H9 (cell line): ENCODE data around the gene ITPKC. TPM values are rescaled to one million over a fixed set of nuclear protein-coding genes. Genes with fewer than 3 reads are reported as not detected.

Source experiments
- DNase-seq: peaks from one replicate; pipeline ENCODE4 v3.0.0-alpha.2; 2017
- H2AFZ ChIP-seq: one replicate; pipeline ENCODE4 v1.6.1; 2013; ENCODE audit warnings: mild to moderate bottlenecking, low read length, control low read depth, moderate library complexity
- H2AK5ac ChIP-seq: 2 replicates; pipeline ENCODE4 v1.6.1; 2013; ENCODE audit warnings: low read length, control low read depth, mixed read lengths; ENCODE audit not compliant: insufficient read length
- H2BK120ac ChIP-seq: one replicate; pipeline ENCODE4 v1.6.1; 2013; ENCODE audit warnings: low read depth, mild to moderate bottlenecking, low read length, control low read depth, inconsistent platforms; ENCODE audit not compliant: poor library complexity, severe bottlenecking
- H2BK12ac ChIP-seq: 2 replicates; pipeline ENCODE4 v1.6.1; 2013; ENCODE audit warnings: low read length, control low read depth, mixed read lengths, low read depth; ENCODE audit not compliant: insufficient read length
- H2BK15ac ChIP-seq: 2 replicates; pipeline ENCODE4 v1.6.1; 2013; ENCODE audit warnings: low read depth, low read length, control low read depth
- H2BK20ac ChIP-seq: one replicate; pipeline ENCODE4 v1.6.1; 2013; ENCODE audit warnings: low read depth, mild to moderate bottlenecking, low read length, control low read depth, inconsistent platforms; ENCODE audit not compliant: poor library complexity, severe bottlenecking
- H2BK5ac ChIP-seq: 2 replicates; pipeline ENCODE4 v1.6.1; 2013; ENCODE audit warnings: low read length, control low read depth, mixed read lengths; ENCODE audit not compliant: insufficient read length
- H3K14ac ChIP-seq: 2 replicates; pipeline ENCODE4 v1.6.1; 2013; ENCODE audit warnings: low read length, control low read depth; ENCODE audit not compliant: insufficient read depth
- H3K18ac ChIP-seq: 2 replicates; pipeline ENCODE4 v1.6.1; 2013; ENCODE audit warnings: low read depth, mild to moderate bottlenecking, mixed read lengths, low read length, control low read depth; ENCODE audit not compliant: insufficient read length
- H3K23ac ChIP-seq: 2 replicates; pipeline ENCODE4 v1.6.1; 2013; ENCODE audit warnings: low read length, control low read depth, mixed read lengths, low read depth; ENCODE audit not compliant: insufficient read length
- H3K23me2 ChIP-seq: 2 replicates; pipeline ENCODE4 v1.6.1; 2013; ENCODE audit warnings: low read depth, mild to moderate bottlenecking, mixed read lengths, low read length, control low read depth; ENCODE audit not compliant: insufficient read length, poor library complexity, severe bottlenecking
- H3K27ac ChIP-seq: 2 replicates; pipeline ENCODE4 v1.5.1; 2013; ENCODE audit warnings: low read length, control low read depth, mixed read lengths, low read depth; ENCODE audit not compliant: insufficient read length
- H3K27me3 ChIP-seq: 2 replicates; pipeline ENCODE4 v1.6.1; 2013; ENCODE audit warnings: low read length, control low read depth, inconsistent platforms; ENCODE audit not compliant: insufficient read depth
- H3K4ac ChIP-seq: 2 replicates; pipeline ENCODE4 v1.6.1; 2013; ENCODE audit warnings: low read depth, mild to moderate bottlenecking, control low read depth, inconsistent platforms, low read length, moderate library complexity
- H3K4me1 ChIP-seq: 2 replicates; pipeline ENCODE4 v1.6.1; 2013; ENCODE audit warnings: low read length, control low read depth, inconsistent platforms; ENCODE audit not compliant: insufficient read depth
- H3K4me2 ChIP-seq: 2 replicates; pipeline ENCODE4 v1.6.1; 2013; ENCODE audit warnings: low read length, control low read depth, mixed read lengths; ENCODE audit not compliant: insufficient read length, insufficient read depth
- H3K56ac ChIP-seq: 2 replicates; pipeline ENCODE4 v1.6.1; 2013; ENCODE audit warnings: low read depth, mild to moderate bottlenecking, mixed read lengths, low read length, control low read depth; ENCODE audit not compliant: insufficient read length
- H3K79me1 ChIP-seq: 2 replicates; pipeline ENCODE4 v1.6.1; 2013; ENCODE audit warnings: low read depth, mild to moderate bottlenecking, moderate library complexity, low read length, control low read depth, inconsistent platforms; ENCODE audit not compliant: insufficient read depth, poor library complexity, severe bottlenecking
- H3K79me2 ChIP-seq: 2 replicates; pipeline ENCODE4 v1.6.1; 2013; ENCODE audit warnings: low read length, control low read depth, inconsistent platforms; ENCODE audit not compliant: insufficient read depth
- H3K9ac ChIP-seq: 2 replicates; pipeline ENCODE4 v1.6.1; 2013; ENCODE audit warnings: low read length, control low read depth, mixed read lengths; ENCODE audit not compliant: insufficient read length; ENCODE audit errors: extremely low read depth
- H3K9me3 ChIP-seq: one replicate; pipeline ENCODE4 v1.6.1; 2013; ENCODE audit warnings: low read depth, low read length, inconsistent platforms; ENCODE audit not compliant: control insufficient read depth
- H3T11ph ChIP-seq: one replicate; pipeline ENCODE4 v1.6.1; 2013; ENCODE audit warnings: mild to moderate bottlenecking, low read length, control low read depth, inconsistent platforms
- H4K20me1 ChIP-seq: one replicate; pipeline ENCODE4 v1.6.1; 2013; ENCODE audit not compliant: control insufficient read depth, insufficient read length, insufficient read depth
- H4K5ac ChIP-seq: 2 replicates; pipeline ENCODE4 v1.6.1; 2013; ENCODE audit warnings: low read depth, mild to moderate bottlenecking, mixed read lengths, low read length, control low read depth; ENCODE audit not compliant: insufficient read length
- H4K8ac ChIP-seq: replicated peaks from 2 replicates; pipeline ENCODE4 v1.6.1; 2013; ENCODE audit warnings: low read length, control low read depth, mixed read lengths, low read depth; ENCODE audit not compliant: insufficient read length
- H4K91ac ChIP-seq: 2 replicates; pipeline ENCODE4 v1.6.1; 2013; ENCODE audit warnings: low read depth, mild to moderate bottlenecking, moderate library complexity, mixed read lengths, low read length, control low read depth; ENCODE audit not compliant: insufficient read length
- H3K27ac Mint-ChIP-seq, 3 experiments: 2 replicates in 2 of 3; 3 replicates in 1 of 3; pipeline ENCODE4 v1.8.0; 2020 to 2021; ENCODE audit warnings: mixed read lengths in 3 of 3, mild to moderate bottlenecking in 1 of 3, moderate library complexity in 1 of 3
- H3K27me3 Mint-ChIP-seq: 2 replicates; pipeline ENCODE4 v1.8.0; 2021; ENCODE audit warnings: low read depth, mild to moderate bottlenecking, moderate library complexity, mixed read lengths
- H3K36me3 Mint-ChIP-seq, 3 experiments: 2 replicates in 2 of 3; 3 replicates in 1 of 3; pipeline ENCODE4 v1.8.0; 2020 to 2021; ENCODE audit warnings: low read depth in 3 of 3, mixed read lengths in 3 of 3; ENCODE audit not compliant: insufficient read depth in 1 of 3
- H3K4me1 Mint-ChIP-seq, 2 experiments: 2 replicates each; pipeline ENCODE4 v1.8.0; 2020; ENCODE audit warnings: mixed read lengths in 2 of 2
- H3K4me3 Mint-ChIP-seq, 2 experiments: 2 replicates in 1 of 2; 3 replicates in 1 of 2; pipeline ENCODE4 v1.8.0; 2020 to 2021; ENCODE audit warnings: mild to moderate bottlenecking in 2 of 2, mixed read lengths in 2 of 2, moderate library complexity in 1 of 2
- H3K9me3 Mint-ChIP-seq, 2 experiments: 2 replicates in 1 of 2; 3 replicates in 1 of 2; pipeline ENCODE4 v1.8.0; 2020; ENCODE audit warnings: mild to moderate bottlenecking in 2 of 2, mixed read lengths in 2 of 2, moderate library complexity in 1 of 2
- WGBS: extraction: QIAGEN DNeasy Blood & Tissue Kit; methylation state at CpG from one replicate; pipeline ENCODE4 v1.1.7; 2013; ENCODE audit warnings: missing lambda C conversion rate, low lambda C conversion rate, mixed read lengths; ENCODE audit not compliant: insufficient read length; ENCODE audit errors: extremely low coverage; 5-methylcytosine and 5-hydroxymethylcytosine counted together
- total RNA-seq: library from RNA; stranded (reverse); gene quantifications from 2 replicates; pipeline ENCODE4 v1.2.1, GENCODE V29; 2021
- TF ChIP-seq, protein P1 (sequence below): fragments of 200-600 bp; sonication (generic); conservative IDR thresholded peaks from 3 replicates; pipeline ENCODE4 v1.8.0; 2021; ENCODE audit warnings: antibody characterized with exemption, mild to moderate bottlenecking

The ITPKC gene
- total RNA-seq, 1 experiment from 2014 or later, result 11.2 TPM

- Histone ChIP-seq H3K4ac (no peak overlapping the region), H3T11ph (no peak overlapping the region), H2BK20ac (no peak overlapping the region), H3K27ac (no peak overlapping the region), H3K14ac (no peak overlapping the region), H2AFZ (no peak overlapping the region), H3K27me3 (no peaks in the 10 kb centered on the region), H3K79me2 (no peaks in the 10 kb centered on the region; the same call in 1 of the 2 replicates), H2BK5ac (no peak overlapping the region), H2BK12ac (no peak overlapping the region), H3K23ac (no peak overlapping the region), H4K20me1 (no peaks in the 10 kb centered on the region), H3K79me1 (no peaks in the 10 kb centered on the region), H2BK120ac (no peak overlapping the region), H4K8ac (no peak overlapping the region), H4K5ac (no peak overlapping the region), H3K4me2 (no peak overlapping the region), H3K23me2 (peaks cover 21% of the 10 kb centered on the region), H3K4me1 (no peaks in the 10 kb centered on the region), H3K56ac (no peak overlapping the region), H3K9me3 (no peaks in the 10 kb centered on the region), H4K91ac (no peak overlapping the region), H3K18ac (no peak overlapping the region), H2BK15ac (no peak overlapping the region), H3K9ac (no peak overlapping the region), H2AK5ac (no peak overlapping the region)
- H3K4me1 Mint-ChIP-seq, result peaks cover 13 to 27% of the 10 kb centered on the region in 2 experiments
- no peak overlapping the region; a peak in 1 of 5 replicates for H3K4me3 Mint-ChIP-seq
- H3K27me3 Mint-ChIP-seq, result no peaks in the 10 kb centered on the region
- H3K27ac Mint-ChIP-seq, result peak overlapping the region in 1 of 3 experiments; percentile 39; a peak in 1 of 7 replicates
- TF ChIP-seq, protein P1, sequence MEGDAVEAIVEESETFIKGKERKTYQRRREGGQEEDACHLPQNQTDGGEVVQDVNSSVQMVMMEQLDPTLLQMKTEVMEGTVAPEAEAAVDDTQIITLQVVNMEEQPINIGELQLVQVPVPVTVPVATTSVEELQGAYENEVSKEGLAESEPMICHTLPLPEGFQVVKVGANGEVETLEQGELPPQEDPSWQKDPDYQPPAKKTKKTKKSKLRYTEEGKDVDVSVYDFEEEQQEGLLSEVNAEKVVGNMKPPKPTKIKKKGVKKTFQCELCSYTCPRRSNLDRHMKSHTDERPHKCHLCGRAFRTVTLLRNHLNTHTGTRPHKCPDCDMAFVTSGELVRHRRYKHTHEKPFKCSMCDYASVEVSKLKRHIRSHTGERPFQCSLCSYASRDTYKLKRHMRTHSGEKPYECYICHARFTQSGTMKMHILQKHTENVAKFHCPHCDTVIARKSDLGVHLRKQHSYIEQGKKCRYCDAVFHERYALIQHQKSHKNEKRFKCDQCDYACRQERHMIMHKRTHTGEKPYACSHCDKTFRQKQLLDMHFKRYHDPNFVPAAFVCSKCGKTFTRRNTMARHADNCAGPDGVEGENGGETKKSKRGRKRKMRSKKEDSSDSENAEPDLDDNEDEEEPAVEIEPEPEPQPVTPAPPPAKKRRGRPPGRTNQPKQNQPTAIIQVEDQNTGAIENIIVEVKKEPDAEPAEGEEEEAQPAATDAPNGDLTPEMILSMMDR, result no peak
- DNase-seq, result no peak
- WGBS, result no CpG with 5 or more reads among the region's 6 CpGs
- peaks cover 0 to 3% of the 10 kb centered on the region in 2 experiments; a peak in 2 of 5 replicates for H3K9me3 Mint-ChIP-seq
- H3K36me3 Mint-ChIP-seq, result peaks cover 17 to 42% (median 24%) of the 10 kb centered on the region in 3 experiments
These were observed 4.2 kb downstream of the ITPKC start for GRCh38 chr19:40721140-40721486.
